ENCODE measurements around the gene KANSL1. TPM values are rescaled to one million over a fixed set of nuclear protein-coding genes. Genes with fewer than 3 reads are reported as not detected.

Gene KANSL1
- total RNA-seq, 4 donors from 2014 or later, result 57.7 to 91.2 (median 75.1) TPM

GRCh38 chr17:46027976-46028325, 165.3 kb downstream of the KANSL1 start:
- Histone ChIP-seq H3K9me3 (no peaks in the 10 kb centered on the region), H3K4me1 (peaks cover 0 to 19% (median 0%) of the 10 kb centered on the region in 3 donors), H3K4me3 (no peak overlapping the region), H3K36me3 (peaks cover 0 to 81% of the 10 kb centered on the region in 2 donors), H3K27me3 (no peaks in the 10 kb centered on the region), H3K27ac (peak overlapping the region in 3 of 4 donors; percentile 25 to 47 (median 42))
- WGBS, 2 donors (ENCODE audit: low coverage in 1 of 2), result 42 to 73% methylated on average over 2 to 4 of the region's 4 CpGs
- no peak for ATAC-seq
- TF ChIP-seq EP300 (IDR thresholded peaks at IDR 0.05), result no peak
- no peak for TF ChIP-seq POLR2AphosphoS5 (IDR thresholded peaks at IDR 0.05)
- no peak for TF ChIP-seq CTCF (IDR thresholded peaks at IDR 0.05)
- TF ChIP-seq POLR2A (IDR thresholded peaks at IDR 0.05), result no peak

- ATAC-seq, result no peak
- Histone ChIP-seq H3K36me3 (peaks cover 0 to 81% of the 10 kb centered on the region in 2 donors), H3K4me3 (no peak overlapping the region), H3K27me3 (no peaks in the 10 kb centered on the region), H3K4me1 (peaks cover 0 to 19% (median 0%) of the 10 kb centered on the region in 3 donors), H3K27ac (peak overlapping the region in 3 of 4 donors; percentile 25 to 47 (median 42)), H3K9me3 (no peaks in the 10 kb centered on the region)
- 55 to 76% methylated on average over 4 to 9 of the region's 12 CpGs for WGBS, 2 donors (ENCODE audit: low coverage in 1 of 2)
- TF ChIP-seq POLR2AphosphoS5 (IDR thresholded peaks at IDR 0.05) (no peak), POLR2A (IDR thresholded peaks at IDR 0.05) (no peak), CTCF (IDR thresholded peaks at IDR 0.05) (no peak), EP300 (IDR thresholded peaks at IDR 0.05) (no peak)
Observed at GRCh38 chr17:46027048-46027975, 165.9 kb downstream of the KANSL1 start.

GRCh38 chr17:46026166-46027047, 166.8 kb downstream of the KANSL1 start:
- peak; percentile 56 for ATAC-seq
- Histone ChIP-seq H3K36me3 (peaks cover 0 to 72% of the 10 kb centered on the region in 2 donors), H3K9me3 (no peaks in the 10 kb centered on the region), H3K27me3 (no peaks in the 10 kb centered on the region), H3K4me1 (peaks cover 0 to 19% (median 0%) of the 10 kb centered on the region in 3 donors), H3K27ac (peak overlapping the region in 3 of 4 donors; percentile 25 to 47 (median 42)), H3K4me3 (no peak overlapping the region)
- TF ChIP-seq CTCF (IDR thresholded peaks at IDR 0.05) (no peak), EP300 (IDR thresholded peaks at IDR 0.05) (no peak), POLR2A (IDR thresholded peaks at IDR 0.05) (no peak), POLR2AphosphoS5 (IDR thresholded peaks at IDR 0.05) (no peak)
- WGBS, 2 donors (ENCODE audit: low coverage in 1 of 2), result 71 to 72% methylated on average over 2 to 5 of the region's 17 CpGs

- H3K27me3 ChIP-seq, result no peaks in the 10 kb centered on the region
- H3K4me1 ChIP-seq, result peaks cover 0 to 19% (median 0%) of the 10 kb centered on the region in 3 donors
- WGBS, 2 donors (ENCODE audit: low coverage in 1 of 2), result 56 to 65% methylated on average over 2 of the region's 8 CpGs
- no peaks in the 10 kb centered on the region for H3K9me3 ChIP-seq
- H3K4me3 ChIP-seq, result no peak overlapping the region
- peak overlapping the region in 2 of 4 donors; percentile 42 to 47 for H3K27ac ChIP-seq
- H3K36me3 ChIP-seq, result peaks cover 0 to 65% of the 10 kb centered on the region in 2 donors
- no peak for TF ChIP-seq CTCF (IDR thresholded peaks at IDR 0.05)
- no peak for TF ChIP-seq EP300 (IDR thresholded peaks at IDR 0.05)
- TF ChIP-seq POLR2A (IDR thresholded peaks at IDR 0.05), result no peak
- TF ChIP-seq POLR2AphosphoS5 (IDR thresholded peaks at IDR 0.05), result no peak
- ATAC-seq, result no peak
Observed at GRCh38 chr17:46025510-46026165, 167.6 kb downstream of the KANSL1 start.

All from gastroesophageal sphincter (tissue), 4 donors.